HEK293 (cell line): Measurements from ENCODE around the gene RAD17.

Experiments
- CTCF ChIA-PET: fragments of 350-600 bp; formaldehyde crosslinking; extraction: SDS; loops from one replicate; lab custom pipeline; 2021; ENCODE audit warnings: antibody characterized with exemption; lab: Yijun Ruan, JAX
- POLR2A ChIA-PET: fragments of 300-600 bp; formaldehyde crosslinking; extraction: SDS; loops from one replicate; lab custom pipeline; 2020; ENCODE audit warnings: antibody characterized with exemption, inconsistent platforms; lab: Yijun Ruan, JAX
- H3K27ac ChIP-seq: fragments of 200-500 bp; sonication (Bioruptor generic); 2 replicates; pipeline ENCODE4 v1.5.1; 2014; ENCODE audit warnings: low read depth, low read length, control low read depth, inconsistent platforms; ENCODE audit errors: extremely low read depth
- H3K36me3 ChIP-seq, 2 experiments: fragments of 200-500 bp in 1 of 2; sonication (Bioruptor generic) in 1 of 2; 1 replicate in 1 of 2; 2 replicates in 1 of 2; pipeline ENCODE4 v1.5.1; 2014 to 2017; ENCODE audit warnings: inconsistent platforms in 2 of 2, low read length in 2 of 2; ENCODE audit not compliant: control insufficient read depth in 2 of 2, insufficient read depth in 1 of 2
- H3K4me1 ChIP-seq: fragments of 200-500 bp; sonication (Bioruptor generic); 2 replicates; pipeline ENCODE4 v1.5.1; 2014; ENCODE audit warnings: mild to moderate bottlenecking, low read length, inconsistent platforms; ENCODE audit not compliant: control insufficient read depth, insufficient read depth
- H3K4me3 ChIP-seq: 2 replicates; pipeline ENCODE4 v1.5.1; 2011; ENCODE audit warnings: low read depth, mild to moderate bottlenecking, control low read depth, low read length, moderate library complexity
- H3K9me3 ChIP-seq: fragments of 200-500 bp; sonication (Bioruptor generic); 2 replicates; pipeline ENCODE4 v1.5.1; 2014; ENCODE audit warnings: low read depth, low read length, inconsistent platforms; ENCODE audit not compliant: control insufficient read depth, insufficient read depth
- GLIS2 ChIP-seq: fragments of 450-650 bp; formaldehyde crosslinking; IDR thresholded peaks from 2 replicates; pipeline ENCODE4 v1.5.1; 2016; ENCODE audit warnings: missing biosample characterization, missing genetic modification characterization
- REST ChIP-seq: fragments of 450-650 bp; formaldehyde crosslinking; IDR thresholded peaks from 2 replicates; pipeline ENCODE4 v1.5.1; 2016; ENCODE audit warnings: missing biosample characterization, missing genetic modification characterization
- ZBTB26 ChIP-seq: fragments of 450-650 bp; formaldehyde crosslinking; optimal IDR thresholded peaks from 2 replicates; pipeline ENCODE3; 2016; ENCODE audit warnings: missing biosample characterization, mild to moderate bottlenecking, missing genetic modification characterization
- ZBTB48 ChIP-seq: fragments of 450-650 bp; formaldehyde crosslinking; IDR thresholded peaks from 2 replicates; pipeline ENCODE4 v1.5.1; 2016; ENCODE audit warnings: missing biosample characterization, missing genetic modification characterization
- ZFP37 ChIP-seq: fragments of 450-650 bp; formaldehyde crosslinking; IDR thresholded peaks from 2 replicates; pipeline ENCODE4 v1.5.1; 2016; ENCODE audit warnings: missing biosample characterization, missing genetic modification characterization
- ZNF274 ChIP-seq, 2 experiments: fragments of 200-500 bp in 1 of 2; fragments of 450-650 bp in 1 of 2; sonication (Bioruptor generic) in 1 of 2; formaldehyde crosslinking in 1 of 2; IDR thresholded peaks; 2 replicates each; pipeline versions ENCODE4 v1.5.1 to v1.6.1; 2014 to 2016; ENCODE audit warnings: borderline replicate concordance in 1 of 2, inconsistent platforms in 1 of 2, low read length in 1 of 2, missing biosample characterization in 1 of 2, missing genetic modification characterization in 1 of 2
- ZNF280D ChIP-seq: fragments of 450-650 bp; formaldehyde crosslinking; IDR thresholded peaks from 2 replicates; pipeline ENCODE4 v1.5.1; 2016; ENCODE audit warnings: missing biosample characterization, missing genetic modification characterization
- ZNF404 ChIP-seq: fragments of 450-650 bp; formaldehyde crosslinking; IDR thresholded peaks from 2 replicates; pipeline ENCODE4 v1.5.1; 2017; ENCODE audit warnings: missing biosample characterization, missing genetic modification characterization
- ZNF416 ChIP-seq: fragments of 450-650 bp; formaldehyde crosslinking; IDR thresholded peaks from 2 replicates; pipeline ENCODE4 v1.5.1; 2016; ENCODE audit warnings: missing biosample characterization, missing genetic modification characterization
- ZNF433 ChIP-seq: fragments of 450-650 bp; formaldehyde crosslinking; IDR thresholded peaks from 2 replicates; pipeline ENCODE4 v1.5.1; 2016; ENCODE audit warnings: missing biosample characterization, missing genetic modification characterization, low read depth
- ZNF518A ChIP-seq: fragments of 450-650 bp; formaldehyde crosslinking; conservative IDR thresholded peaks from 2 replicates; pipeline ENCODE4 v1.5.1; 2016; ENCODE audit warnings: low read depth, missing biosample characterization, missing genetic modification characterization
- ZNF530 ChIP-seq: fragments of 450-650 bp; formaldehyde crosslinking; IDR thresholded peaks from 2 replicates; pipeline ENCODE4 v1.5.1; 2016; ENCODE audit warnings: low read depth, missing biosample characterization, missing genetic modification characterization
- ZNF585B ChIP-seq: fragments of 450-650 bp; formaldehyde crosslinking; IDR thresholded peaks from 2 replicates; pipeline ENCODE4 v1.5.1; 2016; ENCODE audit warnings: missing biosample characterization, missing genetic modification characterization
- ZNF610 ChIP-seq: fragments of 450-650 bp; formaldehyde crosslinking; IDR thresholded peaks from 2 replicates; pipeline ENCODE4 v1.5.1; 2016; ENCODE audit warnings: missing biosample characterization, missing genetic modification characterization, borderline replicate concordance
- ZNF707 ChIP-seq: fragments of 450-650 bp; formaldehyde crosslinking; IDR thresholded peaks from 2 replicates; pipeline ENCODE4 v1.5.1; 2016; ENCODE audit warnings: missing biosample characterization, missing genetic modification characterization

RAD17 gene

GRCh38 chr5:69378376-69378775 is 8.8 kb downstream of the RAD17 start:
- POLR2A ChIA-PET, result no interaction called here
- TF ChIP-seq ZNF433 (no peak), ZNF585B (no peak), ZBTB26 (tag by site-specific recombination) (no peak), GLIS2 (no peak), ZNF610 (tag by site-specific recombination) (no peak), ZNF707 (tag by site-specific recombination) (no peak), ZNF274 (IDR thresholded peaks at IDR 0.05; ENCODE audit: low read length) (no peak), ZNF274 (tag by site-specific recombination; IDR thresholded peaks at IDR 0.05; ENCODE audit: borderline replicate concordance) (no peak), REST (no peak), ZNF518A (no peak), ZNF404 (tag by site-specific recombination) (no peak), ZBTB48 (no peak), ZNF530 (tag by site-specific recombination) (no peak), ZNF416 (tag by site-specific recombination) (no peak), ZNF280D (tag by site-specific recombination) (no peak), ZFP37 (no peak)
- TF ChIP-seq, all 188 proteins: peak for 0
- H3K9me3 ChIP-seq, result no peaks in the 10 kb centered on the region
- CTCF ChIA-PET, result no interaction called here
- H3K4me3 ChIP-seq, result no peak overlapping the region
- no peak overlapping the region for H3K27ac ChIP-seq
- no peaks in the 10 kb centered on the region for H3K4me1 ChIP-seq
- peaks cover 63 to 66% of the 10 kb centered on the region in 2 experiments for H3K36me3 ChIP-seq
